Urinary bladder (tissue), 4 donors: ENCODE results near the gene RIMKLA. TPM values are rescaled to one million over a fixed set of nuclear protein-coding genes. Genes with fewer than 3 reads are reported as not detected.

ENCODE experiments used
- DNase-seq: peaks from one replicate; pipeline ENCODE4 v3.0.0-alpha.2; 2015; ENCODE audit errors: extremely low spot score
- H3K27ac ChIP-seq: one replicate; pipeline ENCODE4 v1.5.1; 2013; ENCODE audit warnings: low read depth, mild to moderate bottlenecking, moderate library complexity
- H3K36me3 ChIP-seq: one replicate; pipeline ENCODE4 v1.6.1; 2013; ENCODE audit warnings: mild to moderate bottlenecking, moderate library complexity; ENCODE audit not compliant: insufficient read depth
- H3K4me1 ChIP-seq: one replicate; pipeline ENCODE4 v1.6.1; 2013; ENCODE audit warnings: mild to moderate bottlenecking, moderate library complexity; ENCODE audit not compliant: insufficient read depth
- H3K4me3 ChIP-seq: one replicate; pipeline ENCODE4 v1.5.1; 2013; ENCODE audit warnings: low read depth, low read length
- WGBS: extraction: QIAGEN DNeasy Blood & Tissue Kit; methylation state at CpG from one replicate; pipeline ENCODE4 v1.1.7; 2013; 5-methylcytosine and 5-hydroxymethylcytosine counted together
- polyA plus RNA-seq: library from polyadenylated mRNA; stranded (reverse); fragments of 200-250 nt; gene quantifications from one replicate; pipeline ENCODE4 v1.2.3, GENCODE V29; 2013
- total RNA-seq: library from RNA; depleted of rRNA; stranded (reverse); fragments of >200 nt; gene quantifications from one replicate; pipeline ENCODE4 v1.2.3, GENCODE V29; 2014
- donor health status: healthy with polysubstance abuse.
- donor health status: healthy.

Gene RIMKLA
- total and polyA plus RNA-seq, 2 donors: 0.58 to 0.69 TPM

DNA sequence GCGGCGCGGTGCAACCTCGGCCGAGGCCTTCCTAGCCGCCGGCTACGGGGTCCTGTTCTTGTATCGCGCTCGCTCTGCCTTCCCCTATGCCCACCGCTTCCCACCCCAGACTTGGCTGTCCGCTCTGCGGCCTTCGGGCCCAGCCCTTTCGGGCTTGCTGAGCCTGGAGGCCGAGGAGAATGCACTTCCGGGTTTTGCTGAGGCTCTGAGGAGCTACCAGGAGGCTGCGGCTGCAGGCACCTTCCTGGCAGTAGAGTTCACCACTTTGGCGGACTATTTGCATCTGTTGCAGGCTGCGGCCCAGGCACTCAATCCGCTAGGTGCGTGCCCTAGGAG is 76.1 kb downstream of the RIMKLA start:
- peak overlapping the region; percentile 70 for H3K4me3 ChIP-seq
- peak overlapping the region; percentile 82 for H3K27ac ChIP-seq
- H3K4me1 ChIP-seq: no peaks in the 10 kb centered on the region
- no peak for DNase-seq
- H3K36me3 ChIP-seq: no peaks in the 10 kb centered on the region
- under 1% methylated on average over 23 of the region's 23 CpGs for WGBS

DNA sequence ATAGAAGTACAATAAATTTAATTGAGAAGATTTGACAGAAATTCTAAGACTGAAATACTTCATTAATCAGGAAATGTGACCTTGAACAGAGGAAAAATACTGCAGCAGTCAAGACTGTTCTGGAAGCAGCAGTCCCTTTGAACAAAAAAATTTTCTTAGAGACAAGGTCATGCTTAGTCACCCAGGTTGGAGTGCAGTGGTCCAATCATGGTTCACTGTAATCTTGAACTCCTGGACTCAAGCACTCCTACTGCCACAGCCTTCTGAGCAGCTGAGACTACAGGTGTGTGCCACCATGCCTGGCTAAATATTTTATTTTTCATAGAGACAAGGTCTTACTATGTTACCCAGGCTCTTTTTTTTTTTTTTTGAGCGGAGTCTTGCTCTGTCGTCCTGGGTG is 80.6 kb downstream of the RIMKLA start:
- Histone ChIP-seq H3K4me3 (no peak overlapping the region), H3K27ac (no peak overlapping the region), H3K36me3 (no peaks in the 10 kb centered on the region), H3K4me1 (peaks cover 1% of the 10 kb centered on the region)
- WGBS: 81% methylated on average over 2 of the region's 2 CpGs
- no peak for DNase-seq

DNA sequence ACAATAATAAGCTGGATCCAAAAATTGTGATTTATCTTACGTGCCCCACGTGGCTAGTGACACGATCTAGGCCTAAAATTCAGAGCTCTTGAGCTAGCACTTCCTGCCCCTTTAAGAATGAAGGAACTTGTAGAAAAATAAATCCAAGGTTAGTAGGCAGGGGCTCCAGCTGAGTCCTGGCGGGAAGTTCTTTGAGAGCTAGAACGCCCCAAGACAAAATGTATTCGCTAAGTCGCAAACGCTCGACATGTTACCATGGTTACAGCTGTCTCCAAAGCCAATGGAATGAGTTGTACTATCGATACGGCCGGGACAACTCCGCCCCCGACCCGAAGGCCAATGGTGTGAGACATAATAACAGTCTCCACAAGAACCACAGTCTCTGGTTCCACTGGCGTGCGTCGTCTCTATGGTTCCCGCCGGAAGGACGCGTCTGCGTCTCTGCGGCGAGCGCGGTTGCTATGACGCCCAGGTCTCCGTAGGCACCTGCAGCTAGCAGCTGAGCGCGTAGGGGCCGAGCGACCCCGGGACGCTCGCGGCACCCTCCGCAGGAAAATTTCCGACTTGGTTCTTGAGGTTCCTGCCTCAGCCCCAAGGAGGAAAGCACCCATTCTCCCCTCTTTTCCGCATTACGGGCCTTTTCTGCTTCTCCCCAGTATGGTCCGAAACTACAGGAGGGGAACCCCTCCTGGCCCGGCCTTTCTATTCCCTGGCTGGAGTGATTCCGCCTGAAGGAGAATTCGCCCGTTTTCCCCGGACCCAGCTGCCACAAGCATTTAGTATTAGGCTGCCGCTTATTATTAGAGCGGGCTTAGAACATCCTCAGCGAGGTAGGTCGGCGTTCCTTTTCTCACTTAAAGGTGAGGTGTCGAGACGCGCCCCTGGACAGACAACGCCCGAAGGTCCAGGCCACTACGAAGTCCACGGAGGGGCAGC is 82.5 kb downstream of the RIMKLA start, which contains the start of gene CCDC30:
CCDC30 (plus strand) TSS at position 459 of the 936 bp plus-strand sequence. CDS start 17,266 bp downstream, outside the sequence.
- under 1% methylated on average over 59 of the region's 59 CpGs for WGBS
- H3K27ac ChIP-seq: no peak within 1 kb of the TSS

DNA sequence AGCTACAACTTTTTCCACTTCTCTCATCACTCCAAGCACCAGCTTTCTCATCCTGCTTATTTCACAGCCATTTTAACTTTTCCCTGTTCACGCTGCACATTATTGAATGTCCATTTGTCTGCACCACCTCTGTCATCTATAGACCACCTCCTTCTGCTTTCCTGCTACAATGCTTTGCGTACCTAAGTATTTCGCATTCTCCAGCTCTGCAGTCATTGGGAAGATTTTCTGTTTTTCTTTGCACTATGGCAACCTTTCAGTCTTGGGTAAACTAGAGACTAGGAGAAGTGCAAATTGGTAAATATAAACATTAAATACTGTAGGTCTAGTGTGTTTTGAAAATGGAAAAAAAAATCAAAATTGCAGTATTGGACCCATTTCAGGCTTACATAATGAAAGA is 83.3 kb downstream of the RIMKLA start:
- no peak overlapping the region for H3K4me3 ChIP-seq
- no peak overlapping the region for H3K27ac ChIP-seq
- no peak for DNase-seq
- H3K36me3 ChIP-seq: no peaks in the 10 kb centered on the region
- 77% methylated on average over 3 of the region's 3 CpGs for WGBS
- peaks cover 1% of the 10 kb centered on the region for H3K4me1 ChIP-seq

More for the DNA sequence above, 82.5 kb downstream of the RIMKLA start, which contains the start of gene CCDC30:
- H3K4me3 ChIP-seq: peak within 1 kb of the TSS; percentile 47
- DNase-seq: peak; percentile 98
- H3K4me1 ChIP-seq: peaks cover 1% of the 10 kb centered on the region
- H3K36me3 ChIP-seq: no peaks in the 10 kb centered on the region

DNA sequence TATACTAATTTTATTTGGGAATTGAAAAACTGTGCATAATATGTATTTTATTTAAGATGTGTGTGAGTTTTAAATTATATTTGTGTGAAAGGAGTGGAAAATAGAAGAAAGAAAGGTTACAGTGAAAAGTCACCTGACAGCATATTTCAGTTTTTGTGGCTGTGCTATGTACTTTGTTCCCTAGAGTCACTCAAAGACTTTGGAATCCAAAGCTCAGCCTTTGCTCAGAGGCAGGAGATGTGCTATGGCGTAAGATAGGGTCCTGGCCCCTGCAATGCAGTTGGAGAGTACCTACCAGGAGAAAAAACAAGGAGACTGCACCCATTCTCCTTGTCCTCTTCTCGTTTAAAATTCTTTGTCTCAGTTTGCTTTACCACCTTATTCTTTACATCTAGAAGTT is 85.4 kb downstream of the RIMKLA start:
- no peak overlapping the region for H3K27ac ChIP-seq
- no peak for DNase-seq
- 81% methylated on average over 2 of the region's 2 CpGs for WGBS
- no peaks in the 10 kb centered on the region for H3K36me3 ChIP-seq
- no peak overlapping the region for H3K4me3 ChIP-seq
- peaks cover 1% of the 10 kb centered on the region for H3K4me1 ChIP-seq

DNA sequence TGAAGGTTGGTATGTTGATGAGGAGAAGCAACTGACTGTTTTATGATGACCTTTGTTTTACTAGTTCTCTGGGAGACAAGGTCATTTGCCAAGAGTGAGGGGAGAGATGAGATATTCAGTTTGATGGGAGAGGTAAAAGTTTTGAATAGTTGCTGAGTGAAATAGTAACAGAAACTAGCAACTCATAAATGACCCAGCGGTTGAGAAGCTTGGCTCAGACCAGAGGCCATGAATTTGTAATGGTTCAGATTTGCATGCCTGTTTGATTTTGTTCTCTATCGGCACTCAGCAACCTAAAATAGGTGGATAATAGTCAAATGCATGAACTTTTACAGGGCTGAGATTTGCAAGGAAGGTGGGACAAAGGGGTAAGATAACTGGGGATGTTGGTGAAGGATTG is 89.1 kb downstream of the RIMKLA start:
- Histone ChIP-seq H3K4me1 (no peaks in the 10 kb centered on the region), H3K4me3 (no peak overlapping the region), H3K27ac (no peak overlapping the region), H3K36me3 (no peaks in the 10 kb centered on the region)
- no peak for DNase-seq
- WGBS: 88% methylated on average over 2 of the region's 2 CpGs

Other genes starting within 250 kb of the RIMKLA start
- gene GUCA2B, start 227.4 kb upstream of the RIMKLA start, total RNA-seq: not detected
- gene GUCA2B, start 227.4 kb upstream of the RIMKLA start, polyA plus RNA-seq: not detected
- gene GUCA2A, start 216.0 kb upstream of the RIMKLA start, total RNA-seq: not detected
- not detected for gene GUCA2A, start 216.0 kb upstream of the RIMKLA start, polyA plus RNA-seq
- 103 TPM for gene FOXJ3, start 45.6 kb upstream of the RIMKLA start, total RNA-seq
- 21.4 TPM for gene FOXJ3, start 45.6 kb upstream of the RIMKLA start, polyA plus RNA-seq
- gene ZMYND12, start 75.2 kb downstream of the RIMKLA start, total RNA-seq: 3.2 TPM
- 0.75 TPM for gene ZMYND12, start 75.2 kb downstream of the RIMKLA start, polyA plus RNA-seq
- 38.0 TPM for gene PPCS, start 75.8 kb downstream of the RIMKLA start, total RNA-seq
- gene PPCS, start 75.8 kb downstream of the RIMKLA start, polyA plus RNA-seq: 63.8 TPM
- gene CCDC30, start 82.5 kb downstream of the RIMKLA start, total RNA-seq: 7.2 TPM
- 1.5 TPM for gene CCDC30, start 82.5 kb downstream of the RIMKLA start, polyA plus RNA-seq